HepG2 (cell line): ENCODE results near the gene NSL1. TPM values are rescaled to one million over a fixed set of nuclear protein-coding genes. Genes with fewer than 3 reads are reported as not detected.

Source experiments
- AGO1 ChIP-seq: fragments of 200-400 bp; formaldehyde crosslinking; IDR thresholded peaks from 2 replicates; pipeline ENCODE4 v1.6.1; 2017; ENCODE audit warnings: mild to moderate bottlenecking, low read depth, low read length, moderate library complexity; ENCODE audit not compliant: poor library complexity, severe bottlenecking
- CREB1 ChIP-seq, 2 experiments: fragments of 450-650 bp in 1 of 2; IDR thresholded peaks; 2 replicates each; pipeline ENCODE4 v1.6.1; 2016 to 2017; ENCODE audit warnings: control low read depth in 1 of 2, mild to moderate bottlenecking in 1 of 2, missing compliant biosample characterization in 1 of 2, missing genetic modification characterization in 1 of 2
- FOXK2 ChIP-seq: fragments of 450-650 bp; IDR thresholded peaks from 2 replicates; pipeline ENCODE4 v1.6.1; 2016
- HOXA9 ChIP-seq: sonication (generic); formaldehyde crosslinking; IDR thresholded peaks from 2 replicates; pipeline ENCODE4 v1.8.1; 2022; ENCODE audit warnings: missing genetic modification reagents, mild to moderate bottlenecking, moderate library complexity, borderline replicate concordance
- IKZF1 ChIP-seq: fragments of 450-650 bp; IDR thresholded peaks from 2 replicates; pipeline ENCODE4 v1.7.1; 2016
- LCORL ChIP-seq, 2 experiments: fragments of 450-650 bp in 1 of 2; sonication (generic) in 1 of 2; formaldehyde crosslinking in 1 of 2; IDR thresholded peaks; 2 replicates each; pipeline versions ENCODE4 v1.5.0 to v1.6.1; 2017 to 2020; ENCODE audit warnings: antibody characterized with exemption in 1 of 2, missing genetic modification reagents in 1 of 2
- PRPF4 ChIP-seq: fragments of 200-400 bp; formaldehyde crosslinking; IDR thresholded peaks from 2 replicates; pipeline ENCODE4 v1.6.1; 2016; ENCODE audit warnings: low read length, low read depth; ENCODE audit not compliant: poor library complexity, severe bottlenecking
- SP2 ChIP-seq: sonication (generic); formaldehyde crosslinking; IDR thresholded peaks from 2 replicates; pipeline ENCODE4 v1.5.1; 2020; ENCODE audit warnings: mild to moderate bottlenecking, missing genetic modification reagents
- SRSF1 ChIP-seq: fragments of 200-400 bp; formaldehyde crosslinking; optimal IDR thresholded peaks from 2 replicates; pipeline ENCODE3; 2017; ENCODE audit warnings: mild to moderate bottlenecking, low read depth, low read length, moderate library complexity
- TCF12 ChIP-seq, 2 experiments: fragments of 450-650 bp in 1 of 2; sonication (generic) in 1 of 2; formaldehyde crosslinking in 1 of 2; IDR thresholded peaks; 2 replicates each; pipeline versions ENCODE4 v1.6.1 to v1.8.0; 2017 to 2022; ENCODE audit warnings: antibody characterized with exemption in 1 of 2, mild to moderate bottlenecking in 1 of 2, missing genetic modification reagents in 1 of 2, moderate library complexity in 1 of 2
- WIZ ChIP-seq: sonication (generic); formaldehyde crosslinking; IDR thresholded peaks from 2 replicates; pipeline ENCODE4 v1.5.1; 2020; ENCODE audit warnings: mild to moderate bottlenecking, missing genetic modification reagents
- ZFP36L1 ChIP-seq: sonication (generic); formaldehyde crosslinking; IDR thresholded peaks from 2 replicates; pipeline ENCODE4 v1.8.0; 2022; ENCODE audit warnings: mild to moderate bottlenecking, missing genetic modification reagents, moderate library complexity
- ZMAT3 ChIP-seq: sonication (generic); formaldehyde crosslinking; conservative IDR thresholded peaks from 2 replicates; pipeline ENCODE4 v1.7.0; 2021; ENCODE audit warnings: missing genetic modification reagents
- ZNF274 ChIP-seq: sonication (generic); formaldehyde crosslinking; IDR thresholded peaks from 2 replicates; pipeline ENCODE4 v1.5.1; 2020; ENCODE audit warnings: mild to moderate bottlenecking, missing genetic modification reagents
- ZNF317 ChIP-seq: sonication (generic); formaldehyde crosslinking; IDR thresholded peaks from 2 replicates; pipeline ENCODE4 v1.5.0; 2020; ENCODE audit warnings: mild to moderate bottlenecking, missing genetic modification reagents
- ZNF329 ChIP-seq: sonication (generic); formaldehyde crosslinking; IDR thresholded peaks from 2 replicates; pipeline ENCODE4 v1.9.0; 2021; ENCODE audit warnings: low read depth, mild to moderate bottlenecking, missing genetic modification reagents
- ZNF496 ChIP-seq: sonication (generic); formaldehyde crosslinking; IDR thresholded peaks from 2 replicates; pipeline ENCODE4 v1.8.1; 2023; ENCODE audit warnings: mild to moderate bottlenecking, moderate library complexity, missing genetic modification reagents; ENCODE audit not compliant: insufficient replicate concordance
- ZNF577 ChIP-seq: sonication (generic); formaldehyde crosslinking; IDR thresholded peaks from 2 replicates; pipeline ENCODE4 v1.4.0; 2020; ENCODE audit warnings: mild to moderate bottlenecking, low read depth, missing genetic modification reagents, borderline replicate concordance
- ZNF598 ChIP-seq: sonication (generic); formaldehyde crosslinking; IDR thresholded peaks from 2 replicates; pipeline ENCODE4 v1.5.1; 2020; ENCODE audit warnings: mild to moderate bottlenecking, missing genetic modification reagents, borderline replicate concordance
- ZNF75D ChIP-seq: sonication (generic); formaldehyde crosslinking; IDR thresholded peaks from 2 replicates; pipeline ENCODE4 v1.8.1; 2023; ENCODE audit warnings: missing genetic modification reagents, mild to moderate bottlenecking, borderline replicate concordance
- ZNF792 ChIP-seq: IDR thresholded peaks from 2 replicates; pipeline ENCODE4 v1.6.1; 2016
- ZSCAN31 ChIP-seq: sonication (generic); formaldehyde crosslinking; IDR thresholded peaks from 2 replicates; pipeline ENCODE4 v1.5.0; 2020; ENCODE audit warnings: low read depth, mild to moderate bottlenecking, missing genetic modification reagents
- polyA plus RNA-seq, 8 experiments: library from polyadenylated mRNA; depleted of rRNA in 3 of 8; stranded (reverse) in 7 of 8; unstranded in 1 of 8; fragments of >200 nt; fragmentation: Illumina TruSeq in 4 of 8; extraction: Trizol in 4 of 8; gene quantifications; 2 replicates each; pipeline versions ENCODE4 v1.2.1 to v1.2.3, GENCODE V29; 2011 to 2016; ENCODE audit warnings: low read depth in 4 of 8, missing spikeins in 1 of 8, mixed read lengths in 1 of 8; ENCODE audit not compliant: insufficient read depth in 1 of 8
- total RNA-seq, 5 experiments: library from RNA; depleted of rRNA; stranded (reverse); fragments of >200 nt; fragmentation: Illumina TruSeq; extraction: Trizol; gene quantifications; 2 replicates each; pipeline ENCODE4 v1.2.3, GENCODE V29; 2016; ENCODE audit warnings: low read depth in 1 of 5
- TF ChIP-seq, protein P1 (sequence below): sonication (generic); formaldehyde crosslinking; IDR thresholded peaks from 2 replicates; pipeline ENCODE4 v1.4.0; 2020; ENCODE audit warnings: missing genetic modification reagents, mild to moderate bottlenecking, borderline replicate concordance
- TF ChIP-seq, protein P2 (sequence below): sonication (generic); formaldehyde crosslinking; conservative IDR thresholded peaks from 2 replicates; pipeline ENCODE4 v1.8.0; 2022; ENCODE audit warnings: low read depth, missing genetic modification reagents

Gene NSL1
- total and polyA plus RNA-seq, 2 of the 13 experiments (the other 11 are each of a cell fraction or from before 2014, with no cell fraction given), result 34.5 to 77.4 TPM

DNA sequence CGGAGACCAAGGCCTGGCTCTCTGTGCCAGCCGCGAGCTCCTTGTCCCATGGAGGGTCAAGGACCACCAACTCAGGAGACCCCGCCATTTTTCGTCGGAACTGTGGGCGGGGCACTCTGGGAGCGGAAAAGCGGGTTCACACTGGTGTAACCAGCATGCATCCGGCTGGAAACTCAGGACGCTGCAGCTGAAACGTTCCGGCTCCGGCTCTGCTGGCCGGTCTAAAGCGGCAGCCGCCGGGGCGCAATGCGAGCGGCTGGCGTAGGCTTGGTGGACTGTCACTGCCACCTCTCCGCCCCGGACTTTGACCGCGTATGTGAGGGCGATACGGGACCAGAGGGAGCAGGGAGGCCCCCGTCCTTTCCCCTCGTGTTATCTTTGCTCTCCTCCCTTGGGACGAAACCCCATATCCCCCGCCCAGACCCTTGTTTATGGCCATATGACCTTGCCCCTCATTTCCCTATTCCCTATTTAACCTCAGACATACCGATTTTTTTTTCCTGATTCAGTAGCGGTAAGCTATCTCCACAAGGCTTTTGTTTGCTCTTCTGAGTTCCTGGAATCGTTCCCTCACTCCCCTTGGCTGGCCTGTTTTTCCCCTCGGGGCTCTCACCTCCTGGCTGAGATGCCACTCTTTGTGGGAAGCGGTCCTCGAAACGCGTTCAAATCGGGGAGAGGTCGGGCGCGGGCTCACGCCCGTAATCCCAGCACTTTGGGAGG, at the start of gene NSL1, which contains the start of gene TATDN3 (continued):
- peak; percentile 58 for TF ChIP-seq ZNF329 (CRISPR knock-in tag)
- peak; percentile 57; the same call in 1 of the 2 replicates for TF ChIP-seq ZFP36L1 (CRISPR knock-in tag)
- peak; percentile 63; the same call in 1 of the 2 replicates for TF ChIP-seq ZNF75D (CRISPR knock-in tag)
- TF ChIP-seq SP2 (CRISPR knock-in tag), result 0 out of 2 replicates have a peak, but pooled peaks have one; percentile 16
- TF ChIP-seq IKZF1, result no peak
- TF ChIP-seq ZNF577, result no peak
- peak; percentile 86; the same call in 1 of the 2 replicates for TF ChIP-seq WIZ
- TF ChIP-seq SRSF1, result peak; percentile 34
- peak; percentile 99 for TF ChIP-seq ZSCAN31
- TF ChIP-seq ZNF274, result no peak; the same call in 1 of the 2 replicates
- peak; percentile 53 for TF ChIP-seq CREB1 (IDR thresholded peaks at IDR 0.05)
- peak; percentile 90 for TF ChIP-seq CREB1 (CRISPR knock-in tag; IDR thresholded peaks at IDR 0.05)
- TF ChIP-seq HOXA9 (CRISPR knock-in tag), result peak; percentile 80; the same call in 1 of the 2 replicates
- TF ChIP-seq, protein P1, sequence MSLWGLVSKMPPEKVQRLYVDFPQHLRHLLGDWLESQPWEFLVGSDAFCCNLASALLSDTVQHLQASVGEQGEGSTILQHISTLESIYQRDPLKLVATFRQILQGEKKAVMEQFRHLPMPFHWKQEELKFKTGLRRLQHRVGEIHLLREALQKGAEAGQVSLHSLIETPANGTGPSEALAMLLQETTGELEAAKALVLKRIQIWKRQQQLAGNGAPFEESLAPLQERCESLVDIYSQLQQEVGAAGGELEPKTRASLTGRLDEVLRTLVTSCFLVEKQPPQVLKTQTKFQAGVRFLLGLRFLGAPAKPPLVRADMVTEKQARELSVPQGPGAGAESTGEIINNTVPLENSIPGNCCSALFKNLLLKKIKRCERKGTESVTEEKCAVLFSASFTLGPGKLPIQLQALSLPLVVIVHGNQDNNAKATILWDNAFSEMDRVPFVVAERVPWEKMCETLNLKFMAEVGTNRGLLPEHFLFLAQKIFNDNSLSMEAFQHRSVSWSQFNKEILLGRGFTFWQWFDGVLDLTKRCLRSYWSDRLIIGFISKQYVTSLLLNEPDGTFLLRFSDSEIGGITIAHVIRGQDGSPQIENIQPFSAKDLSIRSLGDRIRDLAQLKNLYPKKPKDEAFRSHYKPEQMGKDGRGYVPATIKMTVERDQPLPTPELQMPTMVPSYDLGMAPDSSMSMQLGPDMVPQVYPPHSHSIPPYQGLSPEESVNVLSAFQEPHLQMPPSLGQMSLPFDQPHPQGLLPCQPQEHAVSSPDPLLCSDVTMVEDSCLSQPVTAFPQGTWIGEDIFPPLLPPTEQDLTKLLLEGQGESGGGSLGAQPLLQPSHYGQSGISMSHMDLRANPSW (CRISPR knock-in tag), result peak; percentile 99; the same call in 1 of the 2 replicates
- peak; percentile 94 for TF ChIP-seq ZMAT3
- no peak for TF ChIP-seq PRPF4
- 0 out of 2 replicates have a peak, but pooled peaks have one; percentile 68 for TF ChIP-seq ZNF598 (CRISPR knock-in tag)
- TF ChIP-seq ZNF496 (CRISPR knock-in tag), result no peak
- TF ChIP-seq AGO1, result peak; percentile 50
- TF ChIP-seq ZNF317 (CRISPR knock-in tag), result peak; percentile 90
- TF ChIP-seq TCF12 (IDR thresholded peaks at IDR 0.05), result no peak
- TF ChIP-seq TCF12 (CRISPR knock-in tag; IDR thresholded peaks at IDR 0.05), result no peak; the same call in 1 of the 2 replicates
- peak; percentile 74; the same call in 1 of the 2 replicates for TF ChIP-seq FOXK2
- peak; percentile 93; the same call in 1 of the 2 replicates for TF ChIP-seq ZNF792 (CRISPR knock-in tag)
- TF ChIP-seq LCORL (IDR thresholded peaks at IDR 0.05), result peak; percentile 22; the same call in 1 of the 2 replicates
- peak; percentile 95 for TF ChIP-seq LCORL (CRISPR knock-in tag; IDR thresholded peaks at IDR 0.05)
- TF ChIP-seq, protein P2, sequence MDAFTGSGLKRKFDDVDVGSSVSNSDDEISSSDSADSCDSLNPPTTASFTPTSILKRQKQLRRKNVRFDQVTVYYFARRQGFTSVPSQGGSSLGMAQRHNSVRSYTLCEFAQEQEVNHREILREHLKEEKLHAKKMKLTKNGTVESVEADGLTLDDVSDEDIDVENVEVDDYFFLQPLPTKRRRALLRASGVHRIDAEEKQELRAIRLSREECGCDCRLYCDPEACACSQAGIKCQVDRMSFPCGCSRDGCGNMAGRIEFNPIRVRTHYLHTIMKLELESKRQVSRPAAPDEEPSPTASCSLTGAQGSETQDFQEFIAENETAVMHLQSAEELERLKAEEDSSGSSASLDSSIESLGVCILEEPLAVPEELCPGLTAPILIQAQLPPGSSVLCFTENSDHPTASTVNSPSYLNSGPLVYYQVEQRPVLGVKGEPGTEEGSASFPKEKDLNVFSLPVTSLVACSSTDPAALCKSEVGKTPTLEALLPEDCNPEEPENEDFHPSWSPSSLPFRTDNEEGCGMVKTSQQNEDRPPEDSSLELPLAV (CRISPR knock-in tag), result no peak
